ENCODE results near the gene SEMA4D. TPM values are rescaled to one million over a fixed set of nuclear protein-coding genes. Genes with fewer than 3 reads are reported as not detected.

The SEMA4D gene
- total RNA-seq, 1 experiment from 2014 or later: 48.4 TPM

- CTCF ChIA-PET: no interaction called here
- no peaks in the 10 kb centered on the region for H4K20me1 ChIP-seq (ENCODE audit: insufficient read depth)
- intact Hi-C loops (cut with micrococcal nuclease; ENCODE audit: unreplicated experiment): no loop called here
These were observed 33.9 kb upstream of the SEMA4D start for GRCh38 chr9:89531766-89532165.

GRCh38 chr9:89530726-89531125, 32.8 kb upstream of the SEMA4D start:
- Histone ChIP-seq H4K20me1 (ENCODE audit: insufficient read depth) (no peaks in the 10 kb centered on the region), H3K27ac (no peak overlapping the region), H3K4me2 (no peak overlapping the region), H3K36me3 (ENCODE audit: low read depth) (no peaks in the 10 kb centered on the region), H3F3A (ENCODE audit: insufficient read depth, low read depth) (0 out of 2 replicates have a peak, but pooled peaks cover 11% of the 10 kb centered on the region), H3K9me2 (ENCODE audit: insufficient read depth) (no peaks in the 10 kb centered on the region), H3K4me1 (replicated peaks; ENCODE audit: insufficient read depth) (peaks cover 37% of the 10 kb centered on the region), H3K79me2 (ENCODE audit: low read depth) (no peaks in the 10 kb centered on the region), H2AFZ (no peak overlapping the region), H3K9me3 (ENCODE audit: insufficient read depth, low read depth) (no peaks in the 10 kb centered on the region), H3K27me3 (ENCODE audit: insufficient read depth, low read depth) (no peaks in the 10 kb centered on the region), H3K4me3 (no peak overlapping the region)
- intact Hi-C loops (cut with micrococcal nuclease; ENCODE audit: unreplicated experiment): no loop called here
- DNase-seq: no peak
- ChIA-PET POLR2A (ENCODE audit: unreplicated experiment) (interaction anchor here (0.6 to 1.1 kb wide), 2 partner anchors 18 to 599 kb away, joined by 3 to 8 read pairs; no protein-coding TSS in a partner anchor), CTCF (no interaction called here)
- TF ChIP-seq, protein P1, sequence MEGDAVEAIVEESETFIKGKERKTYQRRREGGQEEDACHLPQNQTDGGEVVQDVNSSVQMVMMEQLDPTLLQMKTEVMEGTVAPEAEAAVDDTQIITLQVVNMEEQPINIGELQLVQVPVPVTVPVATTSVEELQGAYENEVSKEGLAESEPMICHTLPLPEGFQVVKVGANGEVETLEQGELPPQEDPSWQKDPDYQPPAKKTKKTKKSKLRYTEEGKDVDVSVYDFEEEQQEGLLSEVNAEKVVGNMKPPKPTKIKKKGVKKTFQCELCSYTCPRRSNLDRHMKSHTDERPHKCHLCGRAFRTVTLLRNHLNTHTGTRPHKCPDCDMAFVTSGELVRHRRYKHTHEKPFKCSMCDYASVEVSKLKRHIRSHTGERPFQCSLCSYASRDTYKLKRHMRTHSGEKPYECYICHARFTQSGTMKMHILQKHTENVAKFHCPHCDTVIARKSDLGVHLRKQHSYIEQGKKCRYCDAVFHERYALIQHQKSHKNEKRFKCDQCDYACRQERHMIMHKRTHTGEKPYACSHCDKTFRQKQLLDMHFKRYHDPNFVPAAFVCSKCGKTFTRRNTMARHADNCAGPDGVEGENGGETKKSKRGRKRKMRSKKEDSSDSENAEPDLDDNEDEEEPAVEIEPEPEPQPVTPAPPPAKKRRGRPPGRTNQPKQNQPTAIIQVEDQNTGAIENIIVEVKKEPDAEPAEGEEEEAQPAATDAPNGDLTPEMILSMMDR (conservative IDR thresholded peaks at IDR 0.05): no peak
- TF ChIP-seq EZH2 (IDR thresholded peaks at IDR 0.05; ENCODE audit: low read depth): no peak
- BruUV-seq (replicated peaks): no TSS peak

More at GRCh38 chr9:89531766-89532165, 33.9 kb upstream of the SEMA4D start:
- Histone ChIP-seq H3K36me3 (ENCODE audit: low read depth) (no peaks in the 10 kb centered on the region), H3K79me2 (ENCODE audit: low read depth) (no peaks in the 10 kb centered on the region), H3F3A (ENCODE audit: insufficient read depth, low read depth) (0 out of 2 replicates have a peak, but pooled peaks cover 11% of the 10 kb centered on the region), H3K4me2 (no peak overlapping the region), H3K27me3 (ENCODE audit: insufficient read depth, low read depth) (no peaks in the 10 kb centered on the region), H3K9me2 (ENCODE audit: insufficient read depth) (no peaks in the 10 kb centered on the region), H3K4me1 (replicated peaks; ENCODE audit: insufficient read depth) (peaks cover 27% of the 10 kb centered on the region), H3K4me3 (no peak overlapping the region), H3K9me3 (ENCODE audit: insufficient read depth, low read depth) (no peaks in the 10 kb centered on the region), H2AFZ (no peak overlapping the region), H3K27ac (no peak overlapping the region)
- no peak for DNase-seq
- BruUV-seq (replicated peaks): no TSS peak
- no peak for TF ChIP-seq EZH2 (IDR thresholded peaks at IDR 0.05; ENCODE audit: low read depth)
- TF ChIP-seq, protein P1 (conservative IDR thresholded peaks at IDR 0.05): no peak
- POLR2A ChIA-PET (ENCODE audit: unreplicated experiment): no interaction called here

DNA sequence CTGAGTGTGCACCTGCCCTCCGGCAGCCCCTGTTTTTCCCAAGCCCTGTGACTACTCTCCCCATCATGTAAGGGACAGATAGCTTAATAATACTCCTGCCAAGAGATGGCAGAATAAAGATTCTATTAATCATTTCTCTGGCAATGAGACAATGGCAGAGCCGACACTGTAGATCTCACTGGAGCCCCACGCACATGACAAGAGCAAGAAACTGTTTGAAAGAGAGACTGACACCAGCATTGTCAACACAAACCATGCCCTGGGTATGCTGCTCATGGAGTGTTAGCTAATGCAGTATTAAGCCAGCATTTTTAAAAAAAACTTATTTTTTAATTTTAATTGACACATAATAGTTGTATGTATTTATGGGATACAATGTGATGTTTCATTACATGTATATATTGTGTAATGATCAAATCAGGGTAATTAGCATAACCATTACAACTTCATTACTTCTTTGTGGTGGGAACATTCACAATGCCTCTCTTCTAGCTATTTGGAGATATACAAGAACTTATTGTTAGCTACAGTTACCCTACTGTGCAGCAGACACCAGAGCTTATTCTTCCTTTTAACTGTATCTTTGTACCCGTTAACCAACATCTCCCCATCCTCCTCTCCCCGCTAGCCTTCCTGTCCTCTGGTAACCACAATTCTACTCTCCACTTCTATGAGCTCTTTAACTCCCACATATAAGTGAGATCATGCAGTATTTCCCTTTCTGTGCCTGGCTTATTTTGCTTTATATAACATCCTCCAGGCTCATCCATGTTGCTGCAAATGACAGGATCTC, 31.5 kb upstream of the SEMA4D start:
- Histone ChIP-seq H3K27me3 (ENCODE audit: insufficient read depth, low read depth) (no peaks in the 10 kb centered on the region), H3K4me1 (replicated peaks; ENCODE audit: insufficient read depth) (peaks cover 40% of the 10 kb centered on the region), H2AFZ (no peak overlapping the region), H3K9me3 (ENCODE audit: insufficient read depth, low read depth) (no peaks in the 10 kb centered on the region), H3K4me2 (peak overlapping the region; percentile 39; the same call in 1 of the 2 replicates), H3K27ac (no peak overlapping the region), H3F3A (ENCODE audit: insufficient read depth, low read depth) (0 out of 2 replicates have a peak, but pooled peaks cover 11% of the 10 kb centered on the region), H3K4me3 (no peak overlapping the region), H4K20me1 (ENCODE audit: insufficient read depth) (no peaks in the 10 kb centered on the region), H3K9me2 (ENCODE audit: insufficient read depth) (no peaks in the 10 kb centered on the region), H3K79me2 (ENCODE audit: low read depth) (no peaks in the 10 kb centered on the region), H3K36me3 (ENCODE audit: low read depth) (no peaks in the 10 kb centered on the region)
- ChIA-PET CTCF (no interaction called here), POLR2A (ENCODE audit: unreplicated experiment) (no interaction called here)
- TF ChIP-seq EZH2 (IDR thresholded peaks at IDR 0.05; ENCODE audit: low read depth): no peak
- TF ChIP-seq, protein P1 (conservative IDR thresholded peaks at IDR 0.05): no peak
- no TSS peak for BruUV-seq (replicated peaks)
- DNase-seq: no peak
- intact Hi-C loops (cut with micrococcal nuclease; ENCODE audit: unreplicated experiment): loop anchor here (10.0 kb wide), 1 partner anchor 95 kb away; no protein-coding TSS in a partner anchor

Measured in PC-9 (cell line).